NCI-H1092 treated with DMSO at 0.1 percent for 48 hours (cell line): Measurements from ENCODE around the gene INO80.

Experiments
- DNase-seq: peaks from one replicate; lab custom pipeline; 2025; lab: John Stamatoyannopoulos, UW

The INO80 gene

GRCh38 chr15:40948706-40949473 lies 167.2 kb downstream of the INO80 start:
- no peak for DNase-seq

- peak; percentile 60 for DNase-seq
These were observed 171.4 kb downstream of the INO80 start for GRCh38 chr15:40944510-40945296.

- no peak for DNase-seq
These were observed 172.2 kb downstream of the INO80 start for GRCh38 chr15:40943764-40944365.

GRCh38 chr15:40942878-40943277 lies 173.2 kb downstream of the INO80 start:
- no peak for DNase-seq

- DNase-seq, result no peak
These were observed 173.7 kb downstream of the INO80 start for GRCh38 chr15:40942337-40942854.

GRCh38 chr15:40941528-40942336 lies 174.3 kb downstream of the INO80 start:
- DNase-seq, result peak; percentile 64

- no peak for DNase-seq
These were observed 175.0 kb downstream of the INO80 start for GRCh38 chr15:40941068-40941527.

GRCh38 chr15:40940296-40940801 lies 175.7 kb downstream of the INO80 start:
- DNase-seq, result no peak

GRCh38 chr15:40938536-40938870 lies 177.6 kb downstream of the INO80 start:
- no peak for DNase-seq

- DNase-seq, result no peak
These were observed 178.1 kb downstream of the INO80 start for GRCh38 chr15:40937762-40938535.

GRCh38 chr15:40936709-40937666 lies 179.1 kb downstream of the INO80 start:
- DNase-seq, result no peak

GRCh38 chr15:40936234-40936708 lies 179.8 kb downstream of the INO80 start:
- no peak for DNase-seq

- no peak for DNase-seq
These were observed 181.6 kb downstream of the INO80 start for GRCh38 chr15:40934457-40934856.

GRCh38 chr15:40933517-40933902 lies 182.6 kb downstream of the INO80 start:
- DNase-seq, result no peak

GRCh38 chr15:40932649-40933516 lies 183.2 kb downstream of the INO80 start:
- peak; percentile 22 for DNase-seq

- peak; percentile 50 for DNase-seq
These were observed 183.9 kb downstream of the INO80 start for GRCh38 chr15:40932156-40932555.

- no peak for DNase-seq
These were observed 184.6 kb downstream of the INO80 start for GRCh38 chr15:40931300-40932142.
